ENCODE data around the gene KRR1.
"Not testable (repeated sequence)": the region's sequence is repeated elsewhere in the genome, so short reads cannot be mapped to it uniquely, and the experiment has no call there.

Gene KRR1

DNA sequence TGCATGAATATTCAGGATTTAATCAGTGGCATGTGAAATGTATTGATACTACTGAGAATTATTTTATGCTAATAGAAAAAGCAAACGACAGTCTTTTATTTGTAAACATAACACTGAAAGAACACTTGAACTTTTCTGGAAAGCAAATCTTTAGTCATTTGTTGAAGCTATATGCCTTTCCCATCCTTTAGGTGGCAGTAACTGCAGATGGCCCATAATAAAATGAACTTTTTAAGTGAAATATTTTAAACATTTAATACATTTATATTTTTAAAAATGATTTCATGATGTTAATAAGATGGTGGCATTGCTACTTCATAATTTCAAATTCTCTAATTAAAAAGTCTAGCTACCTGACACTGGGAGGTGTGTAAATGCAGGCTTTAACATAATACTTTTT is 13.9 kb upstream of the KRR1 start:
- no peak for DNase-seq (ENCODE audit: low spot score)

DNA sequence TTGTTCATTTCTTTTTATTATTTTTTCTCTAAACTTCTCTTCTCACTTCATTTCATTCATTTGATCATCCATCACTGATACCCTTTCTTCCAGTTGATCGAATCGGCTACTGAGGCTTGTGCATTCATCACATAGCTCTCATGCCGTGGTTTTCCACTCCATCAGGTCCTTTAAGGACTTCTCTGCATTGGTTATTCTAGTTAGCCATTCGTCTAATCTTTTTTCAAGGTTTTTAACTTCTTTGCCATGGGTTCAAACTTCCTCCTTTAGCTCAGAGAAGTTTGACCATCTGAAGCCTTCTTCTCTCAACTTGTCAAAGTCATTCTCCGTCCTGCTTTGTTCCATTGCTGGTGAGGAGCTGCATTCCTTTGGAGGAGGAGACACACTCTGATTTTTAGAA is 10.7 kb upstream of the KRR1 start:
- not testable (repeated sequence) for DNase-seq (ENCODE audit: low spot score)

DNA sequence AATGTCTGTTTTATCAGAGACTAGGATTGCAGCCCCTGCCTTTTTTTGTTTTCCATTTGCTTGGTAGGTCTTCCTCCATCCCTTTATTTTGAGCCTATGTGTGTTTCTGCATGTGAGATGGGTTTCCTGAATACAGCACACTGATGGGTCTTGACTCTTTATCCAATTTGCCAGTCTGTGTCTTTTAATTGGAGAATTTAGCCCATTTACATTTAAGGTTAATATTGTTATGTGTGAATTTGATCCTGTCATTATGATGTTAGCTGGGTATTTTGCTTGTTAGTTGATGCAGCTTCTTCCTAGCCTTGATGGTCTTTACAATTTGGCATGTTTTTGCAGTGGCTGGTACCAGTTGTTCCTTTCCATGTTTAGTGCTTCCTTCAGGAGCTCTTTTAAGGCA is 9.8 kb upstream of the KRR1 start:
- DNase-seq (ENCODE audit: low spot score) = not testable (repeated sequence)

DNA sequence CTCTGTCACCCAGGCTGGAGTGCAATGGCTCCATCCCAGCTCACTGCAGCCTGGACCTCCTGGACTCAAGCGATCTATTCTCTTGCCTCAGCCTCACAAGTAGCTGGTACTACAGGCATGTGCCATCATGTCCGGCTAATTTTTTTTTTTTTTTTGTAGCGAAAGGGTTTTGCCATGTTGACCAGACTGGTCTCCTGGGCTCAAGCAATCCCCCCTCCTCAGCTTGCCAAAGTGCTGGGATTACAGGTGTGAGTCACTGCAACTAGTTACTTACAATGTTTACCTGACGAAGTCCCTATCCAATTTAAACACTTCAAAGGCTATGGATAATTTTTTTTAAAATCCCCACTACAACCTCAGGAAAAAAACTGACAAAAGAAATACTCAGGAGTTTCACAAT is 1.8 kb downstream of the KRR1 start:
- no peak for DNase-seq (ENCODE audit: low spot score)

DNA sequence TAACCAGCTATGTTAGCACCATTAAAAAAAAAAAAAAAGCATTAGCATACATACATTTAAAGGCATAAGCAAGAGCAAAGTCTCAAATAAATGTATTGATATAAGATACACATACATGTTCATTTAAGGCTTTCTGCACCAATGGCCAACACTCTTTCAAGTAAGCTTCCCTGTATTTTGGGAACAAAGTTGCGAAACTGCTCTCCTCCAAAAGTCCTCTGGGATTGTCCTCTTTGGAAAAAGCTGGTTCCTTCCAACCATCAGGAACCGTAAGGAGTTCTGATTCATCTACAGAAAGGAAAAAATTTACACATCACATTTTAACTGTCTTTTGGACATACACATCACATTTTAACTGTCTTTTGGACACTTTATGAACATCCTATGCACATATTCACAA is 3.2 kb downstream of the KRR1 start:
- DNase-seq (ENCODE audit: low spot score) = no peak

DNA sequence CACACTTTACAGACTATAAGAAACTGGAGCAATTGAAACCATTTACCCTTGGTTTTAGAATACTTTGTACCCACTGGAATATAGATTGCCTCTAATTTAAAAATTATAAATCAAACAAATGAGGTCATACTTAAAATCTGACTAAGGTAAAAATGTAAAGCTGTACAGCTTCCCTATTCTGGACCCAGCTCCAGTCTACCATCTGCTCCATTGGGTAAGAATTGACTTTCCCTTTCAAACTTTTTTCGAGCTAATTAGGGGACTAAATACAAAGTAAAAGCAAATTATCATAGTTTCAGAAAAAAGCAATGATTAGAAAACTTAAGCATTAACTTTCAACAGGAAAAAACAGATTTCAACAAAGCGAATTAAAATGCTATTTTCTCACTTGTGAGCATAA is 4.3 kb downstream of the KRR1 start:
- DNase-seq (ENCODE audit: low spot score) = no peak

DNA sequence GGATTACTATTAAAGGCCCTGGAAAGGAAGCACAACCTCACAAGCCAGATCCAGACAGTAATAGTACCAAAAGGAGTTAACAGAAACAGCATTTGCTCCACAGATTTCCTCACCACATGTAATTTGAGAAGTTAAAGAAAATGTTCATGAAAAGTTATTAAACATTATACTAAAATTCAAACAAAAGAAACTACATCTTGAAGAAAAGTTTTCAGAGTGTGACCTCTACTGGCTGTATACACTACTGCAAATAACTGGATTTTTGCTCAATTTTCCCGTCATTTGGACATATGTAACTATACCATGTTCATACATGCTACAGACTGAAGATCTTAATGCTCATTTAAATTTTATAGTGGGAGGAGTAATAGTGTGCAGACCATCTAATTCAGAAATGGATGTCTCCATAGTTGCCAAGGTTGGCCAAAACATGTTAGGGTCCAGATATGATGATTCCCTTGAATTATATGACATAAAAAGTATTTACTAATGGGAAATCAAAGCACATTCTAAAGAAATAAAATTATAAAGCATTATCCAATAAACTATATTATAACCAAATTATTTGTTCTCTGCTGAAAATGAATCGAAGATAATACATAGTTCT is 5.6 kb downstream of the KRR1 start:
- peak; percentile 13 for DNase-seq (ENCODE audit: low spot score)

DNA sequence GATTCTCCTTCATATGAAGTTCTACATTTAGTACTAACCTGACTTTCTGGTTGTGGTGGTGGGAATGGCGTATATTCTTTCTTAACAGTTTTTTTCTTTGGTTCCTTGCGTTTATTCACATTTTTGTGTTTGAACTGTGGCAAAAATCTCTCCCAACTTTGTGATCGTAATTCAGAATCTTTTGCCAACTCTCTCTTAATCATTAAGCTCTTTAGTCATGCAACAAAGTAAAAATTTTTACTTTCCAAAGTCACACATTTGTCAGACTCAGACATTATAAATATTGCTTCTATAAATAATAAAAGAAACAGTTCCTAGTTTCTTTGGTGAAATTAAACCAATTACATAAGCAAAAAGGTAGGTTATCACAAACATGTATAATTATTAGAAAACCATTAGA is 7.5 kb downstream of the KRR1 start:
- DNase-seq (ENCODE audit: low spot score) = no peak

DNA sequence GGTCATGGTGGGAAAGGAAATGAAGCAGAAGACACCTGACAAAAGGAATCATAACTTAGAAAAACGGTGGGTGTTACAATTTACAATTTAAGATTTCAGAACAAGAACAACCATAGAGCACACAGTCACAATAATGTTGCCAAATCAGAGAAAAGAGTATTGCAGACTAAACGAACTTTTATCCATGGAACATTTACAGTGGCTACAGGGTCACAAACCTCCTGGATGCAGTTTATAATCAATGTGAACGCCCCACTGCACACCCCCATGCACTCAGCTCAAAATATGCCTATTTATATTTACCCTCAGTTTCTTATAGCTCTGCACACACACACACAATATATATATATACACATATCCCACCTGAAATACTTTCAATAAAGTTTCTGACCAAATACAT is 8.0 kb downstream of the KRR1 start:
- DNase-seq (ENCODE audit: low spot score) = no peak

DNA sequence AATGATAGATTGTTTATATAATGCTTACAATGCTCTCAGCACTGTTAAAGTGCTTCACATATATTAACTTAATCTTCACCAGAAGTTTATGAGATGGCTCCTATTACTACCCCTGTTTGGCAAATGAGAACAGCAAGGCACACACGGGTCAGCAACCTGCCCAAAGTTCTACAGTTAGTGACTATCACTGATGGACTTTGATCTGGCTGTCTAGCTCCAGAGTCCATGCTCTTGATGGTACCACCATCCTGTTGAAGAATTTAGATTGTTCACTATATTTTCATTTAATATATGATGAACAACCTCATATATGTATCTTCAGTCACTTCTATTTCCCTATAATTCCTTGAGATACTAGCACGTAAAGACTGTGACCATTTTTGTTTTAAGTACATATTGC is 20.2 kb downstream of the KRR1 start:
- no peak for DNase-seq (ENCODE audit: low spot score)

DNA sequence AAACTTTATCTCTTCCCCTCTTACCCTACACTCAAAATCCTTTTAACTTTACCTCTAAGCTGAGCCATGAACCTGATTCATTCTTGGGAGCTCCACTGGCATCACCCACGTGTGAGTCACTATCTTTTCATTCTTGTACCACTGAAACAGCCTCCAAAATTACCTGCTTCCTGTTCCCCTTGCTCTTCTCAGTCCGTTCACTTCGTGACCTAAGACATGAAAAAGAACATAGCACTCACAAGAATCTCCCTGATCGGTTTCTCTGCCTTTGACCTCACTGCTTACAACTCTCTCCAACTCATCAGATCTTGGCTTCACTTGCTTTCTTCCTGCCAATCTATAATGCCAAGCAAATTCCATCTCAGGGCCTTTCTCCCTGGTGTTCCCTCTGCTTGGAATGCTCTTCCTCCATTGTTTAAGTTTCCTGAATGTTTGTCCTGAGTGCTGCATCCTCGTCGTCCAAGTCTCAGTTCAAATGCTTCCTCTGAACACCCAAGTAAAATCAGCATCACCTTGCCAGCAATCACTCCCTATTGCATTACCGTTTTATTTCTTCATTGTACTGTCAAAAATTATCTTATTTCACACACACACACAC is 21.7 kb downstream of the KRR1 start:
- DNase-seq (ENCODE audit: low spot score) = no peak

DNA sequence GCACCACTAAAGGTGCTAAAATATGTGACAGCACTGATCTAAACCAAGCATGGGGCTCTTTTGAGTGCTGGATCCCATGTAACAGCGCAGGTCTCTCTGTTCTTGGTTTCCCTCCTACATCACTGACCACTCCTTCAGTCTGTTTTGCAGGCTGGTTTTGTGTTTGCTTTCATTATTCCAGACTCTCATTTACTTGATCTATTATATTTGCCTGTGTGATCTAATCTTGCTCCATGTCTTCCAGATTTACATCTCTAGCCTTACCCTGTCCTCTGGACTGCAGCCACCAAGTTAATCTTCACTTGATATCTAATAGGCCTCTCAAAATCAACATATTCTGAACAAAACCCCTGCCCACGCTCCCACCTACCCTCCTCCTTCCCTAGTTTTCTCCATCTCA is 22.2 kb downstream of the KRR1 start:
- no peak for DNase-seq (ENCODE audit: low spot score)

DNA sequence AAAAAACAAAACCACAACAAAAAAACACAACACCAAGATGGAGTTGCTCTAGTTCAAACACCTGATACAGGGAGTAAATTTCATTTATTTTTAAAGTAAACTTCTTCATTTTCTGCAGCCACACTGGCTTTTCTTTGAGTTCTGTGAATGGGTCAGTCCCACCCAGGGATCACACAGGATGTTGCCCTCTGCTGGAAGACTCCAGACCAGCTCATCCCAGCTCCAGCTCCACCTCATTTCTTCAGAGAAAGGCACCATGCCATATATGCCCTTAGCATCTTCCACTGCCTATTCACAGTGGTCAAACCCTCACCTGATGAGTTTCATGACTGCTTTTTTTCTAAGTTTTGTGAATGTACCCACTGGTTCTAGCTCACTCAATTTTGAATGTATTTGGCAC is 22.9 kb downstream of the KRR1 start:
- DNase-seq (ENCODE audit: low spot score) = peak; percentile 16

DNA sequence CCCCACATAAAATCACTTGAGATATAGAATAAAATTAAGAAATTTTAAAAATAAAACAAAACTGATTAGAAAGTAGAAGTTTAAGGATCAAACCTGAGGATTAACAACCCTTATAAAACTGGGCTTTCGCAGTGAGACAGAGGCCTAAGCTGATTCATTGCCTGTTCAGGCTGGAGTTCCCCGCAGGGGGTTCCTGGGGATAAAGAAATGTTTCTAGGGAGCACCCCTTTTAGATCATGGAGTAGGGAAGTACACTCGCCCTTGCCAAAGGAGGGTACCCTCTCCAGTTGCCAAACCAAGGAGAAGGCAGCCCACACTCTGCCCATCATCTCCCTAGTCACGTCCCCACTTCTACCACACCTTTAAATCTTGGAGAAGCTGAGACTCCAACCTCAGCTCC is 24.1 kb downstream of the KRR1 start:
- DNase-seq (ENCODE audit: low spot score) = no peak

DNA sequence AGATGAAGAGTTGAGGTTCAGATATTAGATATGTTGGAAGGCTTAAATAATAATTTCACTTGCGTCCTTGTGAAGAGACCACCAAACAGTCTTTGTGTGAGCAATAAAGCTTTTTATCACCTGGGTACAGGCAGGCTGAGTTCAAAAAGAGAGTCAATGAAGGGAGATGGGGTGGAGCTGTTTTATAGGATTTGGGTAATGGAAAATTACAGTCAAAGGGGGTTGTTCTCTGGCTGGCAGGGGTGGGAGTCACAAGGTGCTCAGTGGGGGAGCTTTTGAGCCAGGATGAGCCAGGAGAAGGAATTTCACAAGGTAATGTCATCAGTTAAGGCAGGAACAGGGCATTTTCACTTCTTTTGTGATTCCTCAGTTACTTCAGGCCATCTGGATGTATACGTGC is 27.0 kb downstream of the KRR1 start:
- DNase-seq (ENCODE audit: low spot score) = not testable (repeated sequence)

DNA sequence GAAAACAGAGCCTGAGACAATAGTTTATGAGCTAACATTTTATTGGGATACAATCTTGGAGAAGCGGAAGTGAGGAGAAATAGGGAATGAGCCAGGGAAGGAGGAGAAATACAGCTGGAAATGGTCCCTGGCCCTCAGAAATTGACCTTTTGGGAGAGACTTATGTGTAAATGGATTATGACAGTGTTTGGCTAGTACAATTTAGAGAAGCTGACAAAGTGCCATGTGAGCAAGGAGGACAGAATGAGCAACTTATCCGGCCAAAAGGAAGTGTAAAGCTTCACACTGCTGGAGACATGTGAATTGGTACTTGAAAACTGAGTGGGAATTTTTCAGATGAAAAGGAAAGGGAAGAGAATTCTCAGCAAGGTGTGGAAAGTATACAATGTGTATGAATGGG is 28.0 kb downstream of the KRR1 start:
- no peak for DNase-seq (ENCODE audit: low spot score)

DNA sequence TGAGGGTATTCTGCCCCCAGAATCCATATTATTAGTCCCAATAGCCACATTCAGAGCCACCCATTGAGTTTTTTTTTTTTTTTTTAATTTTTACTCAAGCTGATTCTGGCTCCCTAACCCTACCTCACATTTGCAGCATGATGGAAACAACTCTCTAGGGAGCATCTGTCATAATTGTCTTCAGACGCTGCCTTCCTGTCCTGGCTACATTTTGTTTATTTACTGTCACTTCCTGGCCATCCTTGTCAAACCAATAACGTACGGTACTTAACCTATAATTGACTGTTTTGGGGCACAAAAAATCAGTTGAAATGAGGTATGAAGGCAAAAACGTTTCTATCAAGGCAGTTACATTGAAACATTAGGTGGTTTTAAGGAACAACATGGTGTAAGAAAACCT is 28.8 kb downstream of the KRR1 start:
- DNase-seq (ENCODE audit: low spot score) = no peak

DNA sequence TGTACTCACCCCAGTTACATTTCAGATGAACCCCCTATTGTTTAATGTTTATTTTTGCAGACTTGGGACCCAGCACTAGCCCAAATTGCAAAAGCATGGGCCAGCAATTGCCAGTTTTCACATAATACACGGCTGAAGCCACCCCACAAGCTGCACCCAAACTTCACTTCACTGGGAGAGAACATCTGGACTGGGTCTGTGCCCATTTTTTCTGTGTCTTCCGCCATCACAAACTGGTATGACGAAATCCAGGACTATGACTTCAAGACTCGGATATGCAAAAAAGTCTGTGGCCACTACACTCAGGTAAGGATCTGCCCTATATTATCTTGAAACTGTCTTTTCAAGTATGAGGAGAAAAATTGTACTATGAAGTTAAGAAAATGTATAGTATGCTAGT is 29.6 kb downstream of the KRR1 start:
- DNase-seq (ENCODE audit: low spot score) = no peak

DNA sequence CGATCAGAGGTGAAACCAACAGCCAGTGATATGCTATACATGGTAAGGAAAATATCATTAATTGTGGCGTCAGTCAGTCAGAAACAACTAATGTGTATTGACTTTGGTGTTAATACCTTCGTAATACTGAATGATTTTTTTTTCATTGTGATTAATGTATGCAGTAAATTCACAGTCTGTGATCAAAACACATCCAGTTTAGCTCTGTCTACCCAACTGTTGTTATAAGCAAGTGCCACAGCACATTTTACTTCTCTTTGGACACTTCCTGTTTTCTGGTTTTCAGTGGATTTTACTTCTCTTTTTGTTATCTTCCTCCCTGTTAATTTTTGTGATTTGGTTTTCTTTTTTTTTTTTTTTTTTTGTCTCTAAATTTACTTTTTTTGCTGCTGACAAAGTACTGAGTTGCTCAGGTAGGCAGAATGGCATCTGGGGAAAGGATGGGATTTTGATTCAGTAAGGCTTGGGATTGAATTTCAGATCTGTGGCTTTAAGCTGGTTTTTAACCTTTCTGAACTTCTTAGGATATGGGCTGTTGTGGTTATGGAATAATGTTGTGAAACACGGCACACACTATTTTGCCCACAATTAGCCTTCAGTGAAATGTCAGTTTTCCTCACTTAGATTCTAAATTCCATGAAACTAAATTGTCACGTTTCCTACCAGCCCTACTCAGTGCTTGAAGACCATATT is 30.2 kb downstream of the KRR1 start:
- no peak for DNase-seq (ENCODE audit: low spot score)

DNA sequence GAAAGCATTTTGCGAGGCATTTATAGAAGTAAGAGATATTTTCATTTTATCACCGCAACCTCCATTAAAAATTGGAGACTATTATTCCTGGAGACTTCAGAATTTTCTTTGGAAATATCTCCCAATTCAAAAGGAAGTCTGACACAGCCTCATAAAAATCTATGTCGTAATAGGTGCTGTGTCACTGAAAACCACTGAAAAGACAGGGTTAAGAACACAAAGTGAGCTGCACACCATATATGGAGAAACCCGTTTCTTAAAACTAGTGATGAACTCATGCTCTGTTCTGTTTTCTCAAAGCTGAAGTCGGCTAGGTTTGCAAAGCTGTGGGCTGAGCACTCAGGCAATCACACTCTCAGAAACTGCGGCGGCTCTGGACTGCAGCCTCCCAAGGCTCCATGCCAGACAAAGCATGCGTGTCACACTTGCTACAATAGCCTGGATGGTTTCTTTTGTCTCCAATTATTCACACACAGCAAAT is 30.9 kb downstream of the KRR1 start, which contains the start of gene GLIPR1:
GLIPR1 (plus strand) TSS at position 287 of the 481 bp plus-strand sequence; CDS start at position 413, 126 bp downstream.
- no peak for DNase-seq (ENCODE audit: low spot score)

DNA sequence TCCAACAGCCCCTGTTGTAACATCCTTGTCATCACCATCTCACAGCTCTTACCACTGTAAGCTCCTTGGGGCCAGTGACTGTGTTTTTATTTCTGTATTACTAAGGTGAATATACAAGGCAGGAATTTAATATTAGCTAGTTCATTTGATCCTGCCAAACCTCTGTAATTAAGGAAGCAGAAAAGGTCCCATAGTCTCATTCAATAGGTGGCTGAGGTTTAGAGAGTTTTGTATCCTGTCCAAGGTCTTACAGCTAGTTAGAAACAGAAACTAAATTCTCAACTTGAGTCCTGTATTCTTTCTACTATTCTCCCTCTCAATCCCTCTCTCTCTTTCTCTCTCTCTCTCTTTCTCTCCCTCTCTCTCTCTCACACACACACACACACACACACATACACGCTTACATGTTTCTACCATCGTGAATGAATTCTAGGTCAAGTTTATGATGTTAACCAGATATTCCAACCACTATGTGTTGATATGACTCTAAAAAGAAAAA is 31.4 kb downstream of the KRR1 start:
- no peak for DNase-seq (ENCODE audit: low spot score)

DNA sequence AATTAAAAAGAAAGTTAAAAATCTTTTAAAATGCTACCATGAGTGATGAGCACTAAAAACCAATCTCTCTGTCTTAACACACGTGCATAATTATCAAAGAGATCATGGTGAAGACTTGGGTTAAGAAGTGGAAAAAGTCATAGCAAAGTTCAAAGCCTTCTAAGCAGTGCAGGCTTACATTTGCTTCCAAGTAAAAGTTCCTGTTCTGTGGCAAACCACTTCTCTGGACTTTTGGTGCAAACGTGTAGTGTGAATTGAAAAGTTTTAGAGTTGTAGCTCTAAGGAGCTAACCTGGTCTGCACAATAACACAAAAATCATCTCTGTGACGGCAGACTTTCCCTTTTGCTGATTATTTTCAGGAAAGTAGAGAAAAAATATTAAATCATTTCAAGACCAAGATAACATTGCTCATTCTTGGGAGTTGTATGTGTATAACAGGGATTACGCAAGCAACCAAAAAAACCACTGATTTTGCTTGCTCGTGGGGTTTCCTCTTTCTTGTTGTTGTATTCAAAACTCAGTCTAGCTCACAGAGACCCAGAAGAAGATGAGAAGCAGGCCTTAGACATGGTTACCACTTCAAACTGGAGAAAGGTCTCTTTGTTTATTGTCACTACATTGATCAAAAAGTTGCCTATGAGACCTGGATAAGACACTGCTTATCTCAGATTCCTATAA is 33.2 kb downstream of the KRR1 start:
- DNase-seq (ENCODE audit: low spot score) = no peak
